MM.1S (cell line): ENCODE measurements around the gene NCOA5.

Source experiments
- DNase-seq: peaks from one replicate; pipeline ENCODE4 v3.0.0-alpha.2; 2015
- H2AFZ ChIP-seq: fragments of 300-600 bp; sonication (generic); 2 replicates; pipeline ENCODE4 v1.6.0; 2016; ENCODE audit warnings: antibody characterized with exemption, low read length
- H3F3A ChIP-seq: fragments of 300-600 bp; sonication (generic); 2 replicates; pipeline ENCODE4 v1.6.1; 2016; ENCODE audit warnings: mild to moderate bottlenecking, antibody characterized with exemption, low read length, moderate library complexity, mixed read lengths; ENCODE audit not compliant: insufficient read depth
- H3K27ac ChIP-seq: fragments of 300-600 bp; sonication (generic); 2 replicates; pipeline ENCODE4 v1.5.1; 2016; ENCODE audit warnings: mild to moderate bottlenecking, low read length
- H3K27me3 ChIP-seq: fragments of 300-600 bp; sonication (generic); replicated peaks from 2 replicates; pipeline ENCODE4 v1.6.0; 2016; ENCODE audit warnings: low read length; ENCODE audit not compliant: insufficient read depth
- H3K36me3 ChIP-seq: fragments of 300-600 bp; sonication (generic); replicated peaks from 2 replicates; pipeline ENCODE4 v1.6.1; 2016; ENCODE audit warnings: mild to moderate bottlenecking, low read length, mixed read lengths; ENCODE audit not compliant: insufficient read depth
- H3K4me1 ChIP-seq: fragments of 300-600 bp; sonication (generic); 2 replicates; pipeline ENCODE4 v1.6.1; 2016; ENCODE audit warnings: low read length, mixed read lengths
- H3K4me2 ChIP-seq: fragments of 300-600 bp; sonication (generic); 2 replicates; pipeline ENCODE4 v1.6.0; 2016; ENCODE audit warnings: low read depth, low read length
- H3K4me3 ChIP-seq: fragments of 300-600 bp; sonication (generic); 2 replicates; pipeline ENCODE4 v1.5.1; 2016; ENCODE audit warnings: low read length, mixed read lengths
- H3K79me2 ChIP-seq: fragments of 300-600 bp; sonication (generic); 2 replicates; pipeline ENCODE4 v1.6.1; 2016; ENCODE audit warnings: mixed run types, low read length, mixed read lengths
- H3K9ac ChIP-seq: fragments of 300-600 bp; sonication (generic); 2 replicates; pipeline ENCODE4 v1.6.1; 2016; ENCODE audit warnings: low read length, mixed read lengths
- H3K9me2 ChIP-seq: fragments of 300-600 bp; sonication (generic); replicated peaks from 2 replicates; pipeline ENCODE4 v1.6.1; 2016; ENCODE audit warnings: mild to moderate bottlenecking, low read length, mixed read lengths; ENCODE audit not compliant: insufficient read depth
- H3K9me3 ChIP-seq: fragments of 300-600 bp; sonication (generic); replicated peaks from 2 replicates; pipeline ENCODE4 v1.6.1; 2016; ENCODE audit warnings: mild to moderate bottlenecking, low read length, mixed read lengths; ENCODE audit not compliant: insufficient read depth
- H4K20me1 ChIP-seq: fragments of 300-600 bp; sonication (generic); 2 replicates; pipeline ENCODE4 v1.6.1; 2016; ENCODE audit warnings: mild to moderate bottlenecking, low read length, moderate library complexity, mixed read lengths; ENCODE audit not compliant: insufficient read depth
- EZH2 ChIP-seq: fragments of 300-600 bp; sonication (generic); optimal IDR thresholded peaks from 2 replicates; pipeline ENCODE3; 2017; ENCODE audit warnings: low read depth, mild to moderate bottlenecking, antibody characterized with exemption, low read length, mixed read lengths
- EZH2phosphoT487 ChIP-seq: fragments of 300-600 bp; sonication (generic); IDR thresholded peaks from 2 replicates; pipeline ENCODE4 v1.6.1; 2018; ENCODE audit warnings: antibody characterized with exemption, low read length
- TF ChIP-seq, protein P1 (sequence below): fragments of 300-600 bp; sonication (generic); IDR thresholded peaks from 2 replicates; pipeline ENCODE4 v1.5.1; 2016; ENCODE audit warnings: antibody characterized with exemption, low read length, mixed read lengths

The NCOA5 gene

DNA sequence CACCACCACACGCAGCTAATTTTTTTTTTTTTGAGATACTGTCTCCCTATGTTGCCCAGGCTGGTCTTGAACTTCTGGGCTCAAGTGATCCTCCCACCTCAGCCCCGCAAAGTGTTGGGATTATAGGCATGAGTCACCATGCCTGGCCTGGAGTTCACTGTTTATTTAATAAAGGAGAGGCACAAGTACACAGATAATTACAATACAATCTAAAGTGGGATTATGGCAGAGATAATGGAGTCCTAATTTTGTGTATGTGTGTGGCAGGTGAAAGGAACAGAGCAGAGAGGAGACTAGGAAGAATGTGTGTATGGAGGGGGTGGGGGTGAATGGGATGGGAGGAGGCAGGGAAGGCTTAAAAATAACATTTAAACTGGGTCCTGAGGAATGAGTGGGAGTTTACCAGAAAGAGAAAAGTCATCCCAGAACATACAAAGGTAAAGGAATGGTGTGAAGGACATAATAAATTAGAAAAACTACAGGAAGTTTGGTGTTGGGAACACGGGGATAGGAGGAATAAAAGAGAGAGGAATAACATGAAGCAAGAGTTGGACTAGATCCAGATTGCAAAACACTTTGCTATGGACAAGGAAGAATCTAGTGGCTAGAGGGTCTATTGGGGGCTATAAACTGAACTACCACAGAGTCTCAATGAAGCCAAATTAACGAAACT lies 4.4 kb downstream of the NCOA5 start:
- Histone ChIP-seq H3K9me2 (no peaks in the 10 kb centered on the region), H3K27ac (no peak overlapping the region), H3K9ac (no peak overlapping the region), H2AFZ (no peak overlapping the region), H3K4me2 (no peak overlapping the region), H3K4me1 (peaks cover 9% of the 10 kb centered on the region), H3K79me2 (peaks cover 91% of the 10 kb centered on the region), H3K9me3 (no peaks in the 10 kb centered on the region), H3K36me3 (no peaks in the 10 kb centered on the region), H3K4me3 (no peak overlapping the region), H3K27me3 (no peaks in the 10 kb centered on the region), H3F3A (no peaks in the 10 kb centered on the region), H4K20me1 (peaks cover 76% of the 10 kb centered on the region)
- DNase-seq = no peak
- TF ChIP-seq, protein P1, sequence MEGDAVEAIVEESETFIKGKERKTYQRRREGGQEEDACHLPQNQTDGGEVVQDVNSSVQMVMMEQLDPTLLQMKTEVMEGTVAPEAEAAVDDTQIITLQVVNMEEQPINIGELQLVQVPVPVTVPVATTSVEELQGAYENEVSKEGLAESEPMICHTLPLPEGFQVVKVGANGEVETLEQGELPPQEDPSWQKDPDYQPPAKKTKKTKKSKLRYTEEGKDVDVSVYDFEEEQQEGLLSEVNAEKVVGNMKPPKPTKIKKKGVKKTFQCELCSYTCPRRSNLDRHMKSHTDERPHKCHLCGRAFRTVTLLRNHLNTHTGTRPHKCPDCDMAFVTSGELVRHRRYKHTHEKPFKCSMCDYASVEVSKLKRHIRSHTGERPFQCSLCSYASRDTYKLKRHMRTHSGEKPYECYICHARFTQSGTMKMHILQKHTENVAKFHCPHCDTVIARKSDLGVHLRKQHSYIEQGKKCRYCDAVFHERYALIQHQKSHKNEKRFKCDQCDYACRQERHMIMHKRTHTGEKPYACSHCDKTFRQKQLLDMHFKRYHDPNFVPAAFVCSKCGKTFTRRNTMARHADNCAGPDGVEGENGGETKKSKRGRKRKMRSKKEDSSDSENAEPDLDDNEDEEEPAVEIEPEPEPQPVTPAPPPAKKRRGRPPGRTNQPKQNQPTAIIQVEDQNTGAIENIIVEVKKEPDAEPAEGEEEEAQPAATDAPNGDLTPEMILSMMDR = no peak
- no peak for TF ChIP-seq EZH2phosphoT487
- no peak for TF ChIP-seq EZH2

DNA sequence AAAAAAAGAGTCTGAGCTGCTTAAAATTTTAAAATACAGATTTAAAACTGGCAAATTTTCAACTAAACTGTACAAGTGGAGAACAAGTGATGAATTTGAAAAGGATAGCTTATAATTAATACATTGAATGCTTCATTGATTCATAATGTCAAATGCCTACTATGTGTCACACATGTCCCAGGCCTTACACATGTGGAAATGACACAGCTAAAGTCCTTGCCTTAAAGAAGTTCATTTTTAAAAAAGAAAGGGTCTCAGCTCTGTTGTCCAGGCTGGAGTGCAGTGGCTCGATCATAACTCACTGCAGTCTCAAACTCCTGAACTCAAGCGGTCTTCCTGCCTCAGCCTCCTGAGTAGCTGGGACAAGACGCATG lies 5.0 kb downstream of the NCOA5 start:
- Histone ChIP-seq H3K9me3 (no peaks in the 10 kb centered on the region), H3F3A (no peaks in the 10 kb centered on the region), H3K36me3 (no peaks in the 10 kb centered on the region), H3K4me1 (peaks cover 9% of the 10 kb centered on the region), H3K9me2 (no peaks in the 10 kb centered on the region), H3K4me2 (no peak overlapping the region), H3K27ac (no peak overlapping the region), H3K27me3 (no peaks in the 10 kb centered on the region), H4K20me1 (peaks cover 79% of the 10 kb centered on the region), H3K9ac (no peak overlapping the region), H3K79me2 (peaks cover 96% of the 10 kb centered on the region), H2AFZ (no peak overlapping the region), H3K4me3 (no peak overlapping the region)
- DNase-seq = no peak
- TF ChIP-seq, protein P1 = no peak
- TF ChIP-seq EZH2 = no peak
- TF ChIP-seq EZH2phosphoT487 = no peak

DNA sequence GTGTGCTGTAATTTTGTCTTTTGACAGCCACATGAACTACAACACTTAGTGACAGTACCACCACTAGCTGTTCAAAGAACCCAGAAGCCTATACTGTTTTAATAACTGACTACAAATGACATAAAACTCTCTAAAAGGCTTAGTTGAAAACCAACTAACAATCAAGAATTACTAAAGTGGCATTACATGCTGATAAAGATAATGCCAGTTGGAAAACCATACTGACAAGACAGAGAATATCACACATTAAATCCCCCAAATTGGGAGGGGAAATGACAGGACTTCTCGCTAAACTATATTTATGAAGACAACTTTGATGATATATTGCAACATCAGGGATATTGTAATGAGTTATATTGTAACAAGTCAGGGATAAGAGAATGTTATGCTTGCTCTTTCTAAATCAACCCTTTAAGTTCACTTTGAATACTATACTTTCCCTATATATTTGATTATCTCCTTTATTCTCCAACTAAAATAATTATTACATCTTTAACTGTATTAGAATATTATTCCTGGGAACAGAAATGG lies 6.2 kb downstream of the NCOA5 start:
- no peak overlapping the region for H3K4me2 ChIP-seq
- peaks cover 17% of the 10 kb centered on the region for H3K4me1 ChIP-seq
- no peak overlapping the region for H3K27ac ChIP-seq
- no peaks in the 10 kb centered on the region for H3K9me2 ChIP-seq
- TF ChIP-seq EZH2 (no peak), EZH2phosphoT487 (no peak)
- TF ChIP-seq, protein P1 = no peak
- H3K27me3 ChIP-seq = no peaks in the 10 kb centered on the region
- peaks cover 99% of the 10 kb centered on the region for H3K79me2 ChIP-seq
- H2AFZ ChIP-seq = no peak overlapping the region
- H3K4me3 ChIP-seq = no peak overlapping the region
- no peaks in the 10 kb centered on the region for H3K9me3 ChIP-seq
- DNase-seq = no peak
- H3K36me3 ChIP-seq = no peaks in the 10 kb centered on the region; the same call in 1 of the 2 replicates
- H3F3A ChIP-seq = no peaks in the 10 kb centered on the region
- peaks cover 76% of the 10 kb centered on the region for H4K20me1 ChIP-seq
- H3K9ac ChIP-seq = no peak overlapping the region
